Measurements from ENCODE around the gene PIGT.
"Not testable (repeated sequence)": the region's sequence is repeated elsewhere in the genome, so short reads cannot be mapped to it uniquely, and the experiment has no call there.

PIGT gene

DNA sequence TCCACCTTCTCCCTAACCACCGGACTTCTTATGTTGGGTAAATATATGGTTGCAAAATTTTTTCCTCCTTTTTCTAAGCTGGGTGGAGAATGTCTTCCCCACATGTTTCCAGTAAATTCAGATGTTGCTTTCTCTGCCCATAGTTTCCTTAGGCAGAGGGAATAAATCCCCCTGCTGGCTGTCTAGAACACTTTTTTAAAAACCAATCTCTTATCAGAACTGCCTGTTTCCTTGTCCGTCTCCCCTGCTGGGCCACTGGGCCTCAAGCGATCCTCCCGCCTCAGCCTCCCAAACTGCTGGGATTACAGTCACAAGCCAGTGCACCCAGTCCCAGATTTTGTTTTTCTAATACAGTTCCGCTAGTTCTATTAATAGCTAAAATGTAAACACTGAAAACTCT is 43.7 kb downstream of the PIGT start:
- ATAC-seq, result no peak
- no peak overlapping the region for H3K27ac Mint-ChIP-seq
- no peak overlapping the region for H3K4me3 Mint-ChIP-seq
- no peaks in the 10 kb centered on the region for H3K4me1 Mint-ChIP-seq
- H3K9me3 Mint-ChIP-seq, result no peaks in the 10 kb centered on the region
- DNase-seq (ENCODE audit: low spot score in 2 of 2), result no peak
- no peaks in the 10 kb centered on the region for H3K36me3 Mint-ChIP-seq

DNA sequence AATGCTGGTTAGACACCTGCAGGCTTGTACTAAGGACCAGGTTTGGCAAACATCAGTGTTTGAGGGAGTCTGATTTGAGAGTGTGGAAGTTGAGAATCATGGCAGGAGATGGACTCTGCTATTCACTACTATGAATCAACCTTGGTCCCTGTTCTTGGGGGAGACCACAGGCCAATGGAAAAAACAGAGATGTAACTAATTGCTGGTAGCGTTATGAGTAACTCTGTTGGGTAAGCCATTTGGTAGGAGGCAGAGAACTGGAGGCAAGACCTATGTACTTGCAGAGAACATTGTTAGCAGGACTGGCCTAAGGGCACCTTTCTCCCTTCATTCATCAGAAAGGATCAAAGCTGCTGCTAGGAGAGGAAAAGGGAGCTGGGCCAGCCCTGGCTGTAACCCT is 45.3 kb downstream of the PIGT start:
- no peaks in the 10 kb centered on the region for H3K4me1 Mint-ChIP-seq
- no peak overlapping the region for H3K4me3 Mint-ChIP-seq
- H3K27ac Mint-ChIP-seq, result no peak overlapping the region
- H3K9me3 Mint-ChIP-seq, result no peaks in the 10 kb centered on the region
- no peaks in the 10 kb centered on the region for H3K36me3 Mint-ChIP-seq
- ATAC-seq (peak; percentile 74), DNase-seq (ENCODE audit: low spot score in 2 of 2) (no peak)

DNA sequence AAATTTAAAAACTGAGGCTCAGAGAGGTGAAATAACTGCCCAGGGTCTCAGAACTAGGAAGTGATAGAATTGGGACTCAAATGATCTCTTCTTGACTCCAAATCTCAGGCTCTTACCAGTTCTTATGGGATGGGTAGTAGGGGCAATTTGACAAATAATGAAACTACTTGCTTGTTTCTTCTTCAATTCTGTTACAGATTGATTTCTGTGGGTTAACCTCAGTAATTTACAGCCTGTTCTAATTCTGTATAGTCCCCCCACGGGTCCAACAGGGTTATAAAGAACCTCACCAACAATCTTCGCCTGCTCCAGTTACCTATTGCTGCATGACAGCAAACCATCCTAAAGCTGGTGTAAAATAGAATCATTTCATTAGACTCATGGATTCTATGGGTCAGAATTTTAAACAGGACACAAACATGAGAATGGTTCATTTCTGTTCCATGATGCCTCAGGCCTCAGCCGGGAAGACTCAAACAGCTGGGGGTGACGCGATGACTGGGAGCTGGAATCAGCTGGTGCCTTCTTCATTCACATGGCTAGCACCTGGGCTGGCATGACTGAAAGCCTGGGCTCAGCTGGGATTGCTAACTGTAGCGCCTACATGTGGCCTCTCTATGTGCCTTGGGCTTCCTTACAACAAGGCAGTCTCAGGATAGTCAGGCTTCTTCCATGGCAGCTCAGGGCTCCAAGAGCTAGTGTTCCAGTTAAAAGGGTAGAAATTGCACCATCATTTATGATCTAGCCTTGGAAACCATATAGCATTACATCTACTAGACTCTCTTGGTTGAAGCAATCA is 47.0 kb downstream of the PIGT start:
- Mint-ChIP-seq H3K4me3 (no peak overlapping the region), H3K27ac (no peak overlapping the region), H3K36me3 (no peaks in the 10 kb centered on the region), H3K9me3 (no peaks in the 10 kb centered on the region), H3K4me1 (no peaks in the 10 kb centered on the region)
- no peak for ATAC-seq
- DNase-seq (ENCODE audit: low spot score in 2 of 2), result no peak

DNA sequence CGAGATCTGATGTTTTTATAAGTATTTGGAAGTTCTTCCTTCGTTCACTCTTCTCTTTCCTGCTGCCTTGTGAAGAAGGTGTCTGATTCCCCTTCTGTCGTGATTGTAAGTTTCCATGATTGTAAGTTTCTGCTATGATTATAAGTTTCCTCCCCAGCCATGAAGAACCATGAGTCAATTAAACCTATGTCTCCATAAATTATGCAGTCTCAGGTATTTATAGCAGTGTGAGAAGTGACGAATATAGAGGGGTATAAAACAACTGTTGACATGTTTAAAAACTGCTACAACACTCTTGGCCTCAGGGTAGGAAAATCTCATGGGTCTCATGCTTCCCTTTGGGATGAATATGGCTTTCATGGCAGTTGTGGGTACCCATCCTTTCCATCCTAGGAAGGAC is 47.8 kb downstream of the PIGT start:
- no peak overlapping the region for H3K27ac Mint-ChIP-seq
- ATAC-seq (peak; percentile 58), DNase-seq (ENCODE audit: low spot score in 2 of 2) (no peak)
- H3K4me1 Mint-ChIP-seq, result no peaks in the 10 kb centered on the region
- no peaks in the 10 kb centered on the region for H3K36me3 Mint-ChIP-seq
- H3K9me3 Mint-ChIP-seq, result no peaks in the 10 kb centered on the region
- H3K4me3 Mint-ChIP-seq, result no peak overlapping the region

DNA sequence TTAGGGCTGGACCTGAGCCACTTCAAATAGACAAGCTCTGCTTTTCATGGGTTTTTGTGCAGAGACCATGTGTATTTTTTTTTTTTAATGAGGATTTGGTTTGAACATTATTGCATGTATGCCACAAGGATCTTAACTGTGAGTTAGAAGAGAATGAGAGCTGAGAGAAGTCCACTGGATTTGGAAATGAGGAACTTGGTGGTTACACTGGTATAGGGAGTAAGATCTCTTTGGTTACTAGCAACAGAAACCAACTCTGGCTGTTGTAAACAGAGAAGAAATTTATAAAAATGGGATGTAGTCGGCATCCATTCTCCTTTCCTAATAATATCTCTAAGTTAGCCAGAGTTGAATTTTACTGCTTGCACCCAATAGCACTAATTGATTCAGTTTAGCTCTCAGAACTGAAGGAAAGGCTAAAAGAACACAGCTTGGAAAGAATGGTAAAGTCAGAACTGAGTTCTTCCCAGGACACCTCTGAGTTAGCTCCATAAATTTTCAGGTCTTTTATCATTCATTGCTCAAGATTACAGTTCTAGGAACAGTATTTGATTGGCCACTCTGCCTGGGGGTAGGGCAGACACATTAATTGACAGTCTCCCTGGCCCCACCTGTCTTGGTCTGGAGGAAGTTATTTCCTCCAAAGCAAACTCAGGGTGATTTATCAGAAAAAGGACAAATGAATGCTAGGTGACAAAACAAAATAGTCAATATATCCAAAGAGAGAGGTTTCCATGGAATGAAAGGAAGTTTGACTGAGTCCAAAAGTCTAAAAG is 49.7 kb downstream of the PIGT start:
- H3K4me1 Mint-ChIP-seq, result peaks cover 8% of the 10 kb centered on the region
- no peak overlapping the region for H3K27ac Mint-ChIP-seq
- no peak overlapping the region for H3K4me3 Mint-ChIP-seq
- no peaks in the 10 kb centered on the region for H3K9me3 Mint-ChIP-seq
- ATAC-seq (no peak), DNase-seq (ENCODE audit: low spot score in 2 of 2) (no peak)
- H3K36me3 Mint-ChIP-seq, result no peaks in the 10 kb centered on the region

DNA sequence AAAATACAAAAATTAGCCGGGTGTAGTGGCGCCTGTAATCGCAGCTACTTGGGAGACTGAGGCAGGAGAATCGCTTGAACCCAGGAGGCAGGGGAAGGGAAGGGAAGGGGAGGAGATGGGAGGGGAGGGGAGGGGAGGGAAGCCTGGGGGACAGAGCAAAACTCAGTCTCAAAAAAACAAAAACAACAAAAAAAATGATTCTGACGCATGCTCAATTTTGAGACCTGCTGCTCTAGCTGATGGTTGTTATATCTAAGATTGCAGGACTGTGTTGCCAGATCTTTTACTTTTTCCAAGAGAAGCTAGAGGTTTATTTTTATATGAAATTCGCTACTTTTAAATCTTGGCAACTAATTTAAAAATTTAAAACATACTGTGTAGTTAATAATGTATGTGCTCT is 51.2 kb downstream of the PIGT start:
- H3K27ac Mint-ChIP-seq, result no peak overlapping the region
- no peak for DNase-seq (ENCODE audit: low spot score in 2 of 2)
- peaks cover 8% of the 10 kb centered on the region for H3K4me1 Mint-ChIP-seq
- no peak for ATAC-seq
- H3K36me3 Mint-ChIP-seq, result no peaks in the 10 kb centered on the region
- H3K9me3 Mint-ChIP-seq, result no peaks in the 10 kb centered on the region
- H3K4me3 Mint-ChIP-seq, result no peak overlapping the region

DNA sequence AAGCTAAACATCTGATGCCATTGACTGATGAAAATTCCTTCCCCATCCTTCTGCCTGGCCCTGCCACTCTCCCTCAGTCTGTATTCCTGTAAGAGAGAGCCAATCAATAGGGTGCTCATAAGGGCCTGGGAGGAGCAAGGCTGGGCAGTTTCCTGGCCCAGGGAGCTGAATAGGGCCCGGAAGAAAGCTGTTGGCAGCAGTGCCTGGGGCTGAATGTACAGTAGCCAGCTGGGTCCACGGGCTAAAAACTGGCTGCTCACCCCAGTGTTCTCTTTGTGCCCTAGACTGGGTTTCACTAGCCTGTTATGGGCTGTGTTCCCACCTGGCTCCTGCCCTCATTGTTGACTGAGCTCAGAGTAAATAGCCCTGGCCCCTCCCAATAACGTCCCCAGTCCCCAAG is 51.9 kb downstream of the PIGT start:
- ATAC-seq, result no peak
- Mint-ChIP-seq H3K9me3 (no peaks in the 10 kb centered on the region), H3K4me1 (peaks cover 8% of the 10 kb centered on the region), H3K27ac (no peak overlapping the region), H3K36me3 (no peaks in the 10 kb centered on the region), H3K4me3 (no peak overlapping the region)
- DNase-seq (ENCODE audit: low spot score in 2 of 2), result no peak

DNA sequence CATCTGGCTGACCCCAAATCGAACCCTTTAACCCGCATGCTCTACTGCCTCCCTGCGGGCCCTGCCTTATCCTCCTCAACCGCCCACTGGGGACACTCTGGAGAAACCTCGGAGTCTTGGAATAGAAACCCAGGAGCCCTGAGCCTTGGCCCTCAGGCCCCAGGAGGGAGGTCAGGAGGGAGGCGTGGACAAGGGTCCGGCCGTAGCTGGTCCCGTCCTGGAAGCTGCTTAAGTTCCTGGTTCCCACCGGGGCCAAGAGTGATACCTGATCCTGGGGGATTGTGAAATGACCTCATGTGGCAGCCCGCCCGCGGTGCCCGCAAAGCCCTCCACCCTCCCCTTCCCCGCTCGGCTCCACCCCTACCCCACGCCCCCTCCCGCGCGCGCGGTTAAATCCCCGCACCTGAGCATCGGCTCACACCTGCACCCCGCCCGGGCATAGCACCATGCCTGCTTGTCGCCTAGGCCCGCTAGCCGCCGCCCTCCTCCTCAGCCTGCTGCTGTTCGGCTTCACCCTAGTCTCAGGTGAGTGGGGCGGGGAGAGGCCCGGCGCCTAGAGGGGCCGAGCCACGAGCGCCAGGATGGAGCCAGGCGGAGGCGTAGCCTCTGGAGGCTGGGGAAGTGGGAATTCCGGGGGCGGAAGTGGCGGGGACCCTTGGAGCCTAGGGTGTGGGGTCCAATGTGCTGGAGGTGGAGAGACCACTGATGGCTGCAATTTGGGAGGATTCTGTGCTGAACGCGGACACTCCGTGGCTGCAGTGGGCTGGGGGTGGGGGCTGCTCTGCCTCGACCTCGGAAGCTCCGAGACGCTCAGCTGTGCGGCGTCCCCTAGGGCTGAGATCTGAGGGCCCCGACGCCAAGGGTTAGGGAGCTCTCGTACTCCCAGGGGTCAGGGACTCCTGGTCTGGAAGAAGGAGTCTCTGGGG is 53.7 kb downstream of the PIGT start, which contains the start of gene WFDC2:
WFDC2 (plus strand) TSS at position 418 of the 926 bp plus-strand sequence; CDS start at position 447, 29 bp downstream.
- Mint-ChIP-seq H3K27ac (no peak within 1 kb of the TSS), H3K4me1 (peaks cover 8% of the 10 kb centered on the region), H3K36me3 (no peaks in the 10 kb centered on the region), H3K9me3 (no peaks in the 10 kb centered on the region), H3K4me3 (peak within 1 kb of the TSS; percentile 59)
- DNase-seq (ENCODE audit: low spot score in 2 of 2), result no peak
- ATAC-seq, result peak; percentile 46

DNA sequence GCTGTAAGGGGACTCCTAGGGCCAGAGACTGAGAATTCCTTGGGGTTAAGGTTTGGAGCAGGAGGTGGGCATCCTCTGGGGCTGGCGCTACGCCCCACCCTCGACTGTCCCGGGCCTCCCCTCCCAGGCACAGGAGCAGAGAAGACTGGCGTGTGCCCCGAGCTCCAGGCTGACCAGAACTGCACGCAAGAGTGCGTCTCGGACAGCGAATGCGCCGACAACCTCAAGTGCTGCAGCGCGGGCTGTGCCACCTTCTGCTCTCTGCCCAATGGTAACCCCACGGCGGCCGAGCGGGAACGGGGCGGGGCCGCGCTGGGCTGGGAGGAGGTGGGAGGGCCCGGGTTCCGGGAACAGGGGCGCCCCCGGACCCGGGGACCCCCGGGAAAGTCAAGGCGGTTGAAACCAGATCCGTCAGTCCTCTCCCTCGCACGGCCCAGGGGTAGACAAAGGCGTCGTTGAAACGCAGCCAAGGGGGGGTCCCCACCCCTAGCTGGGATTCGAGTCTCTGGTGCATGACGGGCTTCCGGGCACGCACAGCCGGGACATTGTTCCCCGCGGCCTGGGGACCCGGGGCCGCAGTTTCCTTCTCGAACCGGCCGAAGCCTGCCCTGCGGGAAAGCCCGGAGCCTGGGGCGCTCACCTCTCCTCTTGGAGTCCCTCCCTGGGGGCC is 54.5 kb downstream of the PIGT start:
- no peaks in the 10 kb centered on the region for H3K9me3 Mint-ChIP-seq
- H3K4me1 Mint-ChIP-seq, result peaks cover 8% of the 10 kb centered on the region
- H3K27ac Mint-ChIP-seq, result no peak overlapping the region
- DNase-seq (ENCODE audit: low spot score in 2 of 2) (peak; percentile 10 to 55), ATAC-seq (peak; percentile 79)
- peak overlapping the region; percentile 59 for H3K4me3 Mint-ChIP-seq
- H3K36me3 Mint-ChIP-seq, result no peaks in the 10 kb centered on the region

DNA sequence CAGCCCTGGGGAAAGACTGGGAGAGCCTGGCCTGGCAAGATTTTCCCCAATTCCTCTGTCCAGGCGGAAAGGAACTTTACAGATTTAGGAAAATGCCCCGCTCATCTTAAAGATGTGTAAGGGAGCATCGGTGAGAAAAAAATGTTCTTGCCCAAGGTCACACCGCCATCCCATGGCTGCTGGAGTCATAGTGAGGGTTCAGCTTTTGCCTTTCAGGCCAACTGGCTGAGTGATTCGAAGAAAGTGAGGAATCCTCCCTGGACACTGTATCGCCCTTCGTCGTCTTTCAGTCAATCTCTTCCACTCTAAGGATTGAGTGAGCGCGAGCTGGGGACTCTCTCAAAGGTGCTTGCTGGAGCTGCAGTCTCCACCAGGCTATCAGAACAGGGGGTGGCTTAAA is 55.0 kb downstream of the PIGT start:
- no peak overlapping the region for H3K27ac Mint-ChIP-seq
- H3K4me1 Mint-ChIP-seq, result peaks cover 8% of the 10 kb centered on the region
- H3K36me3 Mint-ChIP-seq, result no peaks in the 10 kb centered on the region
- DNase-seq (ENCODE audit: low spot score in 2 of 2) (no peak), ATAC-seq (peak; percentile 19)
- peak overlapping the region; percentile 59 for H3K4me3 Mint-ChIP-seq
- H3K9me3 Mint-ChIP-seq, result no peaks in the 10 kb centered on the region

DNA sequence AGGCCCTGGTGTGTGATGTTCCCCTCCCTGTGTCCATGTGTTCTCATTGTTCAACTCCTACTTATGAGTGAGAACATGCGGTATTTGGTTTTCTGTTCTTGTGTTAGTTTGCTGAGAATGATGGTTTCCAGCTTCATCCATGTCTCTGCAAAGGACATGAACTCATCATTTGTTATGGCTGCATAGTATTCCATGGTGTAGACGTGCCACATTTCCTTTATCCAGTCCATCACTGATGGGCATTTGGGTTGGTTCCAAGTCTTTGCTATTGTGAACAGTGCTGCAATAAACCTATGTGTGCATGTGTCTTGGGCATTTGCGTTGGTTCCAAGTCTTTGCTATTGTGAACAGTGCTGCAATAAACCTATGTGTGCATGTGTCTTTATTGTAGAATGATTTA is 56.3 kb downstream of the PIGT start:
- H3K36me3 Mint-ChIP-seq; H3K4me1 Mint-ChIP-seq; H3K9me3 Mint-ChIP-seq; ATAC-seq; DNase-seq (ENCODE audit: low spot score in 2 of 2); H3K27ac Mint-ChIP-seq; H3K4me3 Mint-ChIP-seq: not testable (repeated sequence)

Measured in stimulated activated effector memory CD8-positive, alpha-beta T cell treated with anti-CD3 and anti-CD28 coated beads, Interleukin-12 subunit alpha, Interleukin-12 subunit beta, amount 100 ng/mL, for 72 hours (primary cell).